Activated T-cell treated with anti-CD3 and anti-CD28 coated beads, Interleukin-2, amount 50 U/mL, for 4 hours (primary cell): Measurements from ENCODE around the gene CADPS. TPM values are rescaled to one million over a fixed set of nuclear protein-coding genes. Genes with fewer than 3 reads are reported as not detected.

Experiments
- ATAC-seq, 2 donors: fragments of 200-7000 bp; cut with Tn5 transposase; one replicate each; pipeline ENCODE4 v1.10.0; 2021
- DNase-seq: peaks from one replicate; pipeline ENCODE4 v3.0.0-alpha.2; 2020
- H3K27me3 Mint-ChIP-seq: one replicate; pipeline ENCODE4 v1.8.0; 2021; ENCODE audit warnings: low read depth, mixed read lengths
- H3K36me3 Mint-ChIP-seq: one replicate; pipeline ENCODE4 v1.8.0; 2022; ENCODE audit warnings: mixed read lengths; ENCODE audit not compliant: insufficient read depth
- H3K4me1 Mint-ChIP-seq: one replicate; pipeline ENCODE4 v1.8.0; 2021; ENCODE audit warnings: low read depth, mixed read lengths
- H3K4me3 Mint-ChIP-seq: one replicate; pipeline ENCODE4 v1.8.0; 2021; ENCODE audit warnings: mild to moderate bottlenecking, moderate library complexity, mixed read lengths
- H3K9me3 Mint-ChIP-seq: one replicate; pipeline ENCODE4 v1.8.0; 2021; ENCODE audit warnings: mixed read lengths
- total RNA-seq, 3 donors: library from RNA; stranded (reverse); gene quantifications; one replicate each; pipeline ENCODE4 v1.2.1, GENCODE V29; 2021

The CADPS gene
- total RNA-seq, 3 donors from 2014 or later: not detected

GRCh38 chr3:62659660-62660059, 215.6 kb downstream of the CADPS start:
- Mint-ChIP-seq H3K9me3 (no peaks in the 10 kb centered on the region), H3K36me3 (no peaks in the 10 kb centered on the region), H3K27me3 (no peaks in the 10 kb centered on the region), H3K4me1 (no peaks in the 10 kb centered on the region), H3K4me3 (no peak overlapping the region)
- no peak for ATAC-seq
- no peak for DNase-seq

DNA sequence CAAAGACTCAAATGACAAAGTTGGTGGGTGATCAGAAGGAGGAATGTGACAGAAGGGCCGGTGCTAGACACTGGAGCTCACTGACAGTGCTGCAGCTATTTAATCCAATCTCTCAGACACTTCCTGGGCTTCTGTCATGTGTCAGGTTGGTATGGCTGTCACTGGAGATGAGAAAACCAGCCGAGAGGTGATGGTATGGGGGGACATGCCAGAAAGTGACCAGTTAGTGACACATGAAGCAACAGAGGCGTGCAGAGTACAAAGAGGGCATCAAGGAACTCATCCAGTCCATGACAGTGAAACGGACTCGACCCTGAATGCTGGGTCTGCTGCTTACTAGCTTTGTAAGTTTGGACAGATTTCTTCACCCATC, 219.5 kb downstream of the CADPS start:
- Mint-ChIP-seq H3K4me3 (no peak overlapping the region), H3K36me3 (no peaks in the 10 kb centered on the region), H3K9me3 (no peaks in the 10 kb centered on the region), H3K4me1 (no peaks in the 10 kb centered on the region), H3K27me3 (no peaks in the 10 kb centered on the region)
- DNase-seq (no peak), ATAC-seq (no peak)

GRCh38 chr3:62655056-62655690, 220.0 kb downstream of the CADPS start:
- H3K4me3 Mint-ChIP-seq: no peak overlapping the region

DNA sequence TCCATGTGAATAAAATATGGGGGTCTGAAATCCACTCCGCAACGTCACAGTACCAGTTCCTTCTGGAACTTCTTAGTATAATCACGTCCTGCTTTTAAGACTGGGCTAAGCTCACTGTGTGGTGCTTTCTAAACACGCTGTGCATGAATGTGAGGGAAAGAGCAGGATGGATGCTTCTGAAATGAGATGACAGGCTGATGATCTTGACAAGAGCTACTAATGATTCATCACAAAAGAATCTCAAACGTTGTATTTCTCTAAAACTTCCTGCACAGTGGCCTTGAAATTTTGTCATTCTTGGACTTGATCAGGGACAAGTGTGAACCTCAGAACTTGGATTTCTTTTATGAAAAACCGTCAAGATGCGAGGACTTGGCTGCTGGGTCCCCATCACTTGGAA, 221.4 kb downstream of the CADPS start:
- DNase-seq: no peak
- no peak for ATAC-seq
- no peak overlapping the region for H3K4me3 Mint-ChIP-seq
- no peaks in the 10 kb centered on the region for H3K4me1 Mint-ChIP-seq
- H3K27me3 Mint-ChIP-seq: peaks cover 2% of the 10 kb centered on the region
- no peaks in the 10 kb centered on the region for H3K36me3 Mint-ChIP-seq
- no peaks in the 10 kb centered on the region for H3K9me3 Mint-ChIP-seq

More at GRCh38 chr3:62655056-62655690, 220.0 kb downstream of the CADPS start:
- Mint-ChIP-seq H3K4me1 (no peaks in the 10 kb centered on the region), H3K36me3 (no peaks in the 10 kb centered on the region), H3K9me3 (no peaks in the 10 kb centered on the region), H3K27me3 (peaks cover under 1% of the 10 kb centered on the region)
- no peak for ATAC-seq
- no peak for DNase-seq

DNA sequence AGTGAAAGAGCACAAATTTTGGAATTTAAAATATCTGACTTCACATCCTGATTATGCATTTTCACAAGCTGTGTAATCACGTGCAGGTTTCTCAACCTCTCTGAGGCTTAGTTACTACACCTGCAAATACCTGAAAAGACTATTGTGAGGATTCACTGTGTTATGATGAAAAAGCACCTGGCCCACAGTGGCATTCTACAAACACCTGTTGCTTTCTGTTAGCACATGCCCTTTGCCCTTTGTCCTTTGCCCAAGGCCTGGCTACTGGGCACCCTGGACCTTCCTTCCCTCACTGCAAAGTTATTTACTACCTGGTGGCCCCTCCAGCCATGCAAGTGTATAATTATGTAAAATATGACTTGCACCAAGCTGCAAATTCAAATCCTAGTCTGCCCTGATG, 227.5 kb downstream of the CADPS start:
- Mint-ChIP-seq H3K27me3 (peaks cover 2% of the 10 kb centered on the region), H3K9me3 (no peaks in the 10 kb centered on the region)

GRCh38 chr3:62644493-62644892, 230.7 kb downstream of the CADPS start:
- Mint-ChIP-seq H3K27me3 (no peaks in the 10 kb centered on the region), H3K9me3 (no peaks in the 10 kb centered on the region), H3K4me1 (no peaks in the 10 kb centered on the region), H3K4me3 (no peak overlapping the region), H3K36me3 (no peaks in the 10 kb centered on the region)
- no peak for DNase-seq
- no peak for ATAC-seq

More for the DNA sequence above, 227.5 kb downstream of the CADPS start:
- ATAC-seq (no peak), DNase-seq (no peak)
- H3K4me3 Mint-ChIP-seq: no peak overlapping the region
- no peaks in the 10 kb centered on the region for H3K4me1 Mint-ChIP-seq
- H3K36me3 Mint-ChIP-seq: no peaks in the 10 kb centered on the region

DNA sequence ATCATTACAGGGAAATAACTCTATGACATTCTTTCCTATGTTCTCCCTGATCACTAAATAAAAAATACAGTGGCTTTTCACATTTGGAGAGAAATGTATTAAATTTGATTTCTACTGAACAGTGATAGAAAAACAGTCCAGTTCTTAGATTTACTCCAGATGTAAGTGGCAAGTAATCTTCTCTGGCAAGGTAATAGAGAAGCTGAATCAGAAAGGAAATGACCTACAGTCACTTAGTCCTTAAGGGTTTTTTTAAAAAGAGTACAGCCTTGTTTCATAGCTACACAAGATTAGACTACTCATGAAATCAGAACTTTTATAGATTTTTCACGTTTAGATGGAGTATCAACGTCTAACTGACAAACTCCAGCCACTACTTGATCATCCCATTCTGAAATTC, 236.9 kb downstream of the CADPS start:
- Mint-ChIP-seq H3K36me3 (no peaks in the 10 kb centered on the region), H3K9me3 (no peaks in the 10 kb centered on the region), H3K4me1 (no peaks in the 10 kb centered on the region), H3K4me3 (no peak overlapping the region), H3K27me3 (peaks cover 1% of the 10 kb centered on the region)
- DNase-seq (no peak), ATAC-seq (no peak)

DNA sequence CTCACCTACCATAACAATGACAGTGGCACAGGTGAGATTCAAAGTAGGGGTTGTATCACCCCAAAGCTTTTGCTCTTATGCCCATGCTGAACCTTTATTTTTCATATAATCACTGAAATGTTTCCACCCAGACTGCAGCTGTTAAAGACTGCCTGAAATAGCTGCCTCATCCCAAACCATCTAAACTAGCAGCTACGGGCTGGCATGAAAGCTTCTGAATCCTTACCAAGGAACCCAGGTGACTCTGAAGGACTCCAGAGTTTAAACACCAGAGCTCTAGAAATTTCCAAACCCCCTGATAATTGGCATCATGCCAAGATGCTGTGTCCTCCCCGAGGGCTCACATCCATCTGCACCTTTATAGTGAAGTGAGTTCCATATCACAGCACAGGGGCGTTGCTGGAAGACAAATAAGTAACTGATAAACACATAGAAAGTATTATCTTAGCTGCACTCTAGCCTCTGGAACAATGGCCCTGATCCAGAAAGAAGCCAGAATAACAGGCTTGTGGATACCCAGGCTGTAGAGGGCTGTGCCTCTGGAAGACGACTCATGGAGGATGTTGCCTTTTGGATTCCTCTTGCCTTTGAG, 238.9 kb downstream of the CADPS start:
- H3K27me3 Mint-ChIP-seq: peaks cover 1% of the 10 kb centered on the region
- ATAC-seq (no peak), DNase-seq (no peak)
- H3K9me3 Mint-ChIP-seq: no peaks in the 10 kb centered on the region
- no peaks in the 10 kb centered on the region for H3K36me3 Mint-ChIP-seq
- H3K4me1 Mint-ChIP-seq: no peaks in the 10 kb centered on the region
- no peak overlapping the region for H3K4me3 Mint-ChIP-seq

- no peak overlapping the region for H3K4me3 Mint-ChIP-seq
- H3K4me1 Mint-ChIP-seq: no peaks in the 10 kb centered on the region
- H3K36me3 Mint-ChIP-seq: no peaks in the 10 kb centered on the region
- ATAC-seq: no peak
- DNase-seq: no peak
- no peaks in the 10 kb centered on the region for H3K9me3 Mint-ChIP-seq
- no peaks in the 10 kb centered on the region for H3K27me3 Mint-ChIP-seq
These were observed 242.5 kb downstream of the CADPS start for GRCh38 chr3:62632510-62633294.

- DNase-seq: no peak
- Mint-ChIP-seq H3K4me1 (no peaks in the 10 kb centered on the region), H3K36me3 (no peaks in the 10 kb centered on the region), H3K9me3 (no peaks in the 10 kb centered on the region), H3K27me3 (no peaks in the 10 kb centered on the region), H3K4me3 (no peak overlapping the region)
- no peak for ATAC-seq
These were observed 243.7 kb downstream of the CADPS start for GRCh38 chr3:62631488-62631887.

GRCh38 chr3:62630664-62631063, 244.6 kb downstream of the CADPS start:
- no peak overlapping the region for H3K4me3 Mint-ChIP-seq
- H3K9me3 Mint-ChIP-seq: no peaks in the 10 kb centered on the region
- no peak for DNase-seq
- no peak for ATAC-seq
- no peaks in the 10 kb centered on the region for H3K4me1 Mint-ChIP-seq
- no peaks in the 10 kb centered on the region for H3K36me3 Mint-ChIP-seq
- H3K27me3 Mint-ChIP-seq: no peaks in the 10 kb centered on the region

- Mint-ChIP-seq H3K4me3 (no peak overlapping the region), H3K27me3 (no peaks in the 10 kb centered on the region), H3K9me3 (no peaks in the 10 kb centered on the region), H3K36me3 (no peaks in the 10 kb centered on the region), H3K4me1 (no peaks in the 10 kb centered on the region)
- no peak for DNase-seq
- no peak for ATAC-seq
These were observed 249.9 kb downstream of the CADPS start for GRCh38 chr3:62625268-62625667.

DNA sequence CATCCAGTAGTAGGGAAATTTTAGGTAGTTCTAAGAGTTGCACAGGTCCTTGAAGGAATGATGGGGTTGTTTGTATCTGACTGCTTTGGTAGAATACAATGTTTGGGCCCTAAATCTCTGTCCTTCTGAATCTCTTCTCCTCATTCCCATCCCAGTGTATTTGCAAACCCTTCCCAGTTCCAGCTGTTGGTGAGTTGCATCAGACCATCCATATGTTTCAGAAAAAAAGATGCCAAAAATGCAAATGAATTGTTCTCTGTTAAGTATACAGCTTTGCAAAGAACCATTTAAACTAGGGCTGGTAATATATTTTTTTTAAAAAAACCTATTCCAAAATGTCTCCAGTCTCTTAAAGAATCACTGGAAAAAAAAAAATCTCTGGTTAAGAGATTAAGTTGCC, 251.0 kb downstream of the CADPS start:
- Mint-ChIP-seq H3K36me3 (no peaks in the 10 kb centered on the region), H3K9me3 (no peaks in the 10 kb centered on the region), H3K4me3 (no peak overlapping the region), H3K27me3 (peaks cover 2% of the 10 kb centered on the region), H3K4me1 (no peaks in the 10 kb centered on the region)
- DNase-seq (no peak), ATAC-seq (no peak)

DNA sequence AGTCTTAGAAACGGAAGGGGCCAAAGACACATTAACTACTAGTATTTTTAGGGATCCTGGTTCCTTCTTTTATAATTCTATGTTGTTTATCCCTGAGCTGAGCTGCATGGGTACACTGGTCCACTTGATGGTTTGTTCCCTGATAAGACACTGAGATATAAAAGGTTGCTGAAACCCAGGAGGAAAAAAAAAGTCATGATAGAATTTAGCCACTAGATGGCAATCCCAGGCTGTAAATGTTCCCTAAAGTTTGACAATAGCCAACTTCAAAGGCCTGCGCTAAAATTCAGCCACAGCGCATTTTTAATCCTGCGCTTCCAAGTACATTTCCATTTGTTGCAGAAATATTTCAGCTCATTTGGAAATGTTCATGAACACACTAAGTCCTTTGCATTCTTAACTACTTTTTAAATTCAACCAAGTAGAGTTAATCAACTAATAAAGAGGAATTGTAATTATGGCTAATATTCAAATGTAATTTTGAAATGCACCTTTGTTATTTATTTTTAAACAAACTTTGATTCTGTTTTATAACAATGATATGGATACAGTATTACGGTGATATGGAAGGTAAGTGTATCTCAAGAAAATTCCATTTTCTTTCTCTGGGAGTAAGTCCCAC, 252.6 kb downstream of the CADPS start:
- H3K27me3 Mint-ChIP-seq: peaks cover 2% of the 10 kb centered on the region
- DNase-seq (no peak), ATAC-seq (no peak)
- no peaks in the 10 kb centered on the region for H3K4me1 Mint-ChIP-seq
- H3K9me3 Mint-ChIP-seq: no peaks in the 10 kb centered on the region
- no peak overlapping the region for H3K4me3 Mint-ChIP-seq
- H3K36me3 Mint-ChIP-seq: no peaks in the 10 kb centered on the region
